ENCODE results near the gene CADPS.

The CADPS gene

DNA sequence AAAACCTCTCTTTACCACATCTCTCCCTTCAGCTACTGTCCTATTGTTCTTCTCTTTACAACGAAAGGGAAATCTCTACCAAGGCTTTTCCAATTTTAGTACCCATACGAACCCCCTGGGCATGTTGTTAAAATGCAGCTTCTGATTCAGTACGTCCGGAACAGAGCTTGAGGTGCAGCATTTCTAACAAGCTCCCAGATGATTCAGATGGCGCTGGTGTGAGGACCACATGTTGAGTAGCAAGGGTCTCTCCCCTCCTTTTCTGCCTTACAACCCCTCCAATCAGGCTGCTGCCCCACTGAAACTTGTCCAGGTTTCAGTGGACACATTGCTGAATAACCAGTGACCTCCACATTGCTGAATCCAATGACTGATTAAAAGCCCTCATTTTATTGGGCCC is 324.8 kb downstream of the CADPS start:
- no peak for DNase-seq

GRCh38 chr3:62548528-62549205 is 326.5 kb downstream of the CADPS start:
- no peak for DNase-seq

- DNase-seq: no peak
Observed at GRCh38 chr3:62546266-62546665, 328.9 kb downstream of the CADPS start.

GRCh38 chr3:62542185-62542584 is 333.0 kb downstream of the CADPS start:
- no peak for DNase-seq

DNA sequence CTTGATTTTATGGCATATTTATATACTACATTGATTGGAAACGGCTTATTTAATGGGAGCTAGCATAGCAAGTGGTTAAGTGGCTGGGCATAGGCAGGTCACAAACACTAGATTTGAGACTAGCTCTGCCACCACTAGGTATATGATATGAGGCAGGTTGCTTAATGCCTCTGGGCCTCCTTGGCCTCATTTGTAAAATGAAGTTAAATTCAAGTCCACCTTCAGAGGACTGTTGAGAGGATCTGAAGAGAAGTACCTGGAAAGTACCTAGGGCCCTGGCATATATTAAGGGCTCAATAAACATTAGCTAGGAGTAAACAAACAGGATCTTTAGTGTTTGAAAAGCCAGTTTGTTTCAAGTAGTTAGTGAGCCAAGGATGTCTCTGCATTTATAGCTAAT is 335.5 kb downstream of the CADPS start:
- no peak for DNase-seq

DNA sequence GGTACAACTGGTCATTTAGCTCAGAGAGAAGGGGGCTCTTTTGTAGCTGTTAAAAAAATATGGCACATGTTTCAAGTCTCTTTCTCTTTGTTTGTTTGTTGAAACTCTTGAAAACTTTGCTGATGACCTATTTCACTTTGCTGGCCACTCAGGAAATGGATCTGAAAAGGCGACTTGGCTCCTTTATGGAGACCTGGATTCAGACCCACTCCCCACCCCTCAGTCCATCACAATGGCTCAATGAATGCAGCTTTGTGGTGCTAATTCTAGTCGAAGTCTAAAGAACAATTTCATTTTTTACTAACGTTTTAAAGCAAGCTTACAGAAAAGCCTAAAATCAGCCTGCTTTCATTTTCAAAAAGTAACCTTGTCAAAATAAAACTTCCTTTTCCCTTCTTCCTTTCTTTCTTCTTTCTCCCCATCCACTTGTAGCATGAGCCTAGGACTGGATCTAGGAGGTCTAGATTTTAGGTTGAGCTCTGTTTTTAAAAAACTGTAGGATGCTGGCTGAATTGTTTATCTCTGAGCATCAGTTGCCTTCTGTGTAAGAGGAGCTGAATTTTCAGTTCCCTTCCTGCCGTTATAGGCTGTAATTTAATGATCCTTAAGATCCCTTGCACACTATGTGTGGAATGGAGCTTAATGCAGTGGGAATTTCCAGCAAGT is 336.4 kb downstream of the CADPS start:
- no peak for DNase-seq

DNA sequence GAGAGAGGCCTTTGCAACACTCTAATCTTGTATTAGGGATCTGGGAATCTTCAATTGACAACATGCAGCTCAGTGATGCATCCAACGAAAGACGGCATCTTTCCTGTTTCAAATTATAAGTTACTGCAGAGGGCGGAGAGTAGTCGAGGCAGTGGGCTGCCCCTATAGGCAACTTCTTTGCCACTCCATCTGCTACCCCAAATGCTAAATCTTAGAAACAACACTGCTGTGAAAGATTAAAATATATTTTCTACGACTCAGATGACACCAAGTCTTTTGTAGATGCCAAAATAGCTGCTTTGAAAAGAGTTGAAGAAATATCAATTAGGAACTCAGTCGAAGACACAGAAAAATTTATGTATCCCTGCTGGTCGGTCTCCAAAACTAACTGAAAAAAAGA is 340.9 kb downstream of the CADPS start:
- no peak for DNase-seq

DNA sequence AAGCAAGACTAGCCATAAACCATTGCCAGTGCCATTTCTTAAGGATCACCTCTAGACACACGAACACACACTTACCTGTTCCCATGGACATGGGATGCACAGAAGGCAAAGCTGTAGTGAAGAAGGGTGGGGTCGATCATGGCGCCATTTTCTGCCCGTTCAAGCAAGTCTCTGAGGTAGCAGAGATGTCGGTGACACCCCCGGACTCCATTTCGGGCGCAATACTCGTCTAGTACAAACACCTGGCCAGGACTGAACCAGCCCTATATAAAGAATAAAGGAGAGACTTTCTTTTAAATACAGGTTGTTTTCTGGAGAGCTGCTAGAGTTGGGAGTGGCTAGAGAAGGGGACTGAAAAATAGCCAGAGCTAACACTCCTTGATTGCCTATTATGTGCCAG is 342.4 kb downstream of the CADPS start:
- DNase-seq: no peak

GRCh38 chr3:62531981-62532380 is 343.2 kb downstream of the CADPS start:
- no peak for DNase-seq

- no peak for DNase-seq
Observed at GRCh38 chr3:62531493-62531892, 343.7 kb downstream of the CADPS start.

GRCh38 chr3:62529230-62529629 is 346.0 kb downstream of the CADPS start:
- no peak for DNase-seq

- DNase-seq: no peak
Observed at GRCh38 chr3:62527474-62527873, 347.7 kb downstream of the CADPS start.

- no peak for DNase-seq
Observed at GRCh38 chr3:62525281-62525680, 349.9 kb downstream of the CADPS start.

DNA sequence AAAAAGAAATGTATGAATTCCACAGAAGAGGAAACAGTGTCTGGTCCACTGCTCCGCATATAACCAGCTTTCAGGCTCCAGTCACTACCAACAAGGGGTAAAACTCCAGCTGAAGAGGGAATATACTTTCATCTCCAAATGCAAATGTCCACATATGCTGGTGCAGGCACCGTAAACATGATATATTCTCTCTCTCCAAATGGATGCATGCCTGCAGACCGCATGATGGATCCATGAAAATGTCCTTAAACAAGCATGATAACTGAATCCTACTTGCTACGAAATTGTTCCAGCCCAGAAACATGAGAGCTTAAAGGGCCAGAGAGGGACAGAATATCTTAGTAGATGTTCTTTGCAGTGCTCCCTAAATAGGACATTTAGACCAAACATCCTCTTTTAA is 351.5 kb downstream of the CADPS start:
- DNase-seq: no peak

GRCh38 chr3:62521464-62522105 is 353.6 kb downstream of the CADPS start:
- DNase-seq: no peak

DNA sequence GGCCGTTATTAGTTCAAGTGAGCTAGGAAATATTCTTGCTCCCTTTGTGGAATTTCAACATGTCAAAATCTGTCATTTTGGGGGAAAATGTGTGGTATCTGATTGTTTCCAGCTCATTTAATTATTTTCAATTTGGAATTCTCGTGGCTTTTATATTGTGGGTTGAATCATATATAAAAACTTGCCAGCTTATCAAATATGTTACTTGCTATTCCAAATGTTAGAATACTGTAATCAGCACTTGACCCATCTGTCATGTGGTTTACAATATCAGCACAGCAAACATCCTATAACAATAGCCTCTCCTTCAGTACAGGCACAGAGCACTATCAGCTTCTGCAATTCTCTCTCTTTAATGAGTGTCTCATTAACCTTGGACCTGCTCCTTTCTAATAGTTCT is 371.7 kb downstream of the CADPS start:
- DNase-seq: no peak

DNA sequence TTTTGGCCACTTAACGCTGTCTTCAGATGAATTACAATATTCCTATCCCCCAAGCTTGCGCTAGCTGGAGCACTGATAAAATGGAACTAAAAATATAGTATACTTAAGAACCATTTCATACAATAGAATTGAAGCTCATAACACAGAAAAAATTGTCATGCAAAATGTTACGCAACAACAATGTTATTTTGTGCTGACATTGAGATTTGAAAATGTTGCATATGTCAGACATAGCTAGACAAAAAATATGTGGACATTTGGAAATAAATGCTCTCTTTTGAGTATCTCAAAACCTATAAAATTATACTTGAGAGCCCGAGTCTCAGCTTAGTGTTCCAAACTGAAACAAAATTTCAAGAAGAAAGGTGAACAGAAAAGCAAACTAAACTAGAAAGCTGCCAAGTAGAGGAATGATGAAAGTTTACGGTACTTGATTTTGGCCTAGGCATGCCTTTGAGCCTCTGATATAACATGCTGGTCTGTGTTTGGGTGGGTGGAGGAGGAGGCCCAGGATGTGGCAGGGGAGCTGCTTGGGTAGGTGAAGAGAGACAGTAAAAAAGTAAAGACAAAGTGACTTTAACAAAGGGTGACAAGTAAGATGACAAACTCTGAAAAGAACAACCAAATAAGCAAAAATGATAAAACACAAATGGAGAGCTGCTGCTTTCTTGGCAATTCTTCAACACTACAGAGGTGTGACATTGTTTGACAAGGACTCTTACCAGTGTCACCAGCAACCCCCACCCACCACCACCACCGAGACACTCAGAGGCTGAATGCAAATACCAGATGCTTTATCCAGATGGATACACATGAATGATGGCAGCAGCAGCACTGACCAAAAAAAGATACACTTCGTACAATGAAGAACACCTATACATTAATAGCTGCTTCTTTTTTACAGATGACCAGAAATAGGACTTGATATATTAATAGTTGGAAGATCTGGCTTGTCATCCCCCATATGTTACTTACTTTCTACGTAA is 372.6 kb downstream of the CADPS start:
- DNase-seq: no peak

DNA sequence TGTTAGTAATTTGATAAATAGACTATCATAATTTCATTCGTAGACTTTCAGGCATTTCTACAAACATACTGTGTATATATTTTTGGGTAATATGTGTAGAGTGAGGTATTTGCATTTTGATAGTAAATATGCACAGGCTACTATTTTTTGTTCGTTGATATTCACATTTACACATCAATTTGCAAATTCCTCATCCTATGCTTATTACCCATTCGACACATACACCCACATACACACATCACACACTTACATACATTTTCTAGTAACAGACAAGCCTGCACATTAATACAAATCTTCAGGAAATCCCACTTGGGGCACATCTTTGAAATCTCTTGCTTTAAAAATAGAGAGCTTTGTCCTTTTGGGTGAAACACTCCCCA is 373.9 kb downstream of the CADPS start:
- no peak for DNase-seq

DNA sequence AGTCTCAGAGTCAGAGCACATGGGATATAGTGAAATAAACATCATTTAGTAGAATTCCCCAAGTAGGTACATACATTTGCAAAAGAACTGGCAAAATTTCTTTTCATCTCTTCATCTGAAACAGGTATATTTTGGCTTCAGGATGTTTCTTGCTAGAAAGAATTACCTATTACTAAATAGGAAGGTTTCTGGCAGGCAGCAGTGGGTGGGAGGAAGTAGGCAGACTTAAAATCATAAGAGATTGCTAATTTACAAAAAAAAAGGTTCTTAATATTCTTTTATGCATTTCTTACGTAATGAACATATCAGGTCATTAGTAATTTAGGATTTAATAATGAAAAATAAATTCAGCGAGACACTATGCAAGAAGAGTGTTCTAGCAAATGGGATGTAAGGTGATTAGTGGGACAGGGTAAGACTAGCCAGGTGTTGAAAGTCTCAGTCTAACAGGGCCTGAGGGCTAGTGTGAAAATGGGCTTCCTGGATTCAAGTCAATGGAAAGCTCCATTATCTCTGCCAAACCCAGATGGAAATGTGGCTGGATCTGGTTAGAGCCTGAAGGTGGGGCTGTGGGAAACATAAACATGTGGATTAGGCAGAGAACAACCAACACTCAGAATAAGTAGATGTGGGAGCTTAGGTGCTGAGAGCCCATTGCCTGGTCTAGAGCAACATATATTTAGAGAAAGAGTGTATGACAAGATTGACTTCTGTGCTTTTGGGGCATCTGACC is 374.5 kb downstream of the CADPS start:
- no peak for DNase-seq

DNA sequence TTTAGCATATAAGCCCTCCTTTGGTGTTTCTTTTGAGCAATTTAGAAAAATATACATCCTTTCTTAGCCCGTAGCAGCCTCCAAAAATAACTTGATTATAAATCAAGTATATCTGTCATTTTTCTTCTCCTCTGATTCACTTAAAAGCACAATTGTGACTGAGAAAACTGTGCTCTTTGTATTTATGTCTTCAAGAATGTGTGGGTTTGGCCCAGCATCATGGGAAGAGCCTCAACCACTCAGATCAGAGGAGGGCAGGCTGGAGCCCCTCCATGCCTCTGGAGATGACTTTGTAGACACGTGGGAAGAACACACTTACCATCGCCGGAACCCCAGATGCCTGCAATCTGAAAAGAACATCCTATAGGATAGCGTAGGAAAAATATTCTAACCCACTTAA is 378.1 kb downstream of the CADPS start:
- DNase-seq: no peak

DNA sequence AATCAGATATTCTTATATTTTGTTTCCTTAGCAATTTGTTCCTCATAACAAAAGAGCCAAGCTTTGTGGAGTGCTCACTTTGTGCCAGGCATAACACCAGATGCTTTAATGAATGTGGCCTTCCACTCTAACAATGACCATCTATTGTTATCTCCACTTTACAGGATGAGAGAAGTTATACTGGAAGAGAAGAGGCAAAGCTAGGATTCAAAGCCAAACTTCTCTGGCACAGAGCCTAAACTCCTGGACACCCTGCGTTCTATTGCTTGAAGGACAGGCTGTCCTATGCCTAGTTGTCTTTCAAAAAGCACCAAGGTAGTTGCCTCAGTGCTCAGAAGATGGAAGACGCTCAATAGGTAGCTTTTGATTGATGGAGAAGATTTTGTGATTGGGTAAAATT is 378.7 kb downstream of the CADPS start:
- no peak for DNase-seq

DNA sequence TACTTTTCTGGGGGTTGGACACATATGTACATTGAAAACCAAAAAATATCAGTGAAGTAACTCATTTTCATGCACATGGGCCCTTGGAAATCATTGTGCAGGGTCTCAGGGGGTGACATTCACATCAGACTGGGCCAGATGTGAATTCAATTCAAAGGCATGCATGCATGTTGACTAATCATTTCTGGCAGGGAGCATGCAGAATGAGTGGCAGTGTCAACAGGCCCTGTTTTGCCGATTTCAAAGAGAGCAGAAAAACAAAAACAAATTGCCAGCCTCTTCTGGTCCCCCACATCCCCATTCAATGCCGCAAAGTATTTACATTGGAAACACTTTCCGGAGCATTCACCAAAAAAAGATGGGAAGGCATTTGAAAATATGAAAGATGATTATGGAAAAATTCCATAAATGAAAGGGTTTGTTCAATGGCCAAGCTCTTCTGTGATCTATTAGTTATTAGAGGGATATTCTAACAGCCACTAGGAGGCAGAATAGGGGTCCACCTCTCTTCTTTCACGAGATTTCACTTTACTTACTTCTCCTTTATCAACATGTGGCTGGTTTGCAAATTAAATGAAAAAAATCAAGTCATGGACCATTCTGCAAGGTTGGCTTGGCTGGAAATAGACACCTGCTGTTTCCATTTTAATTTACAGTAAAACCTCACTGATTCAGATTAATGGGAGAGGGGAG is 382.0 kb downstream of the CADPS start:
- no peak for DNase-seq

Data from GOT3 (cell line).